ENCODE results near the gene SLC7A1.

- no peak for TF ChIP-seq CTCF (IDR thresholded peaks at IDR 0.05; ENCODE audit: low read depth, low read length)
- TF ChIP-seq, protein P1, sequence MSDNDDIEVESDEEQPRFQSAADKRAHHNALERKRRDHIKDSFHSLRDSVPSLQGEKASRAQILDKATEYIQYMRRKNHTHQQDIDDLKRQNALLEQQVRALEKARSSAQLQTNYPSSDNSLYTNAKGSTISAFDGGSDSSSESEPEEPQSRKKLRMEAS (IDR thresholded peaks at IDR 0.05; ENCODE audit: low read depth, low read length): no peak
Measured at GRCh38 chr13:29576581-29576980, 18.9 kb downstream of the SLC7A1 start.

All from NB4 (cell line).